Endodermal cell (in vitro differentiated cells): ENCODE measurements around the gene TSKS. TPM values are rescaled to one million over a fixed set of nuclear protein-coding genes. Genes with fewer than 3 reads are reported as not detected.
A peak's percentile ranks its signal among the peaks of the same experiment; 100 is the strongest.

Source experiments
- DNase-seq: peaks from one replicate; pipeline ENCODE4 v3.0.0-alpha.2; 2017
- H3K27ac ChIP-seq: 2 replicates; pipeline ENCODE4 v1.5.1; 2013; ENCODE audit warnings: mild to moderate bottlenecking, low read depth, low read length, moderate library complexity
- H3K27me3 ChIP-seq: 2 replicates; pipeline ENCODE4 v1.6.1; 2013; ENCODE audit warnings: mild to moderate bottlenecking, low read length, moderate library complexity; ENCODE audit not compliant: insufficient read depth, control insufficient read depth, poor library complexity, severe bottlenecking
- H3K36me3 ChIP-seq: 2 replicates; pipeline ENCODE4 v1.7.0; 2013; ENCODE audit warnings: mild to moderate bottlenecking, low read length, moderate library complexity; ENCODE audit not compliant: control insufficient read depth, insufficient read depth
- H3K4me1 ChIP-seq: one replicate; pipeline ENCODE4 v1.7.0; 2013; ENCODE audit warnings: low read length; ENCODE audit not compliant: control insufficient read depth, insufficient read depth
- H3K4me3 ChIP-seq: 2 replicates; pipeline ENCODE4 v1.5.1; 2013; ENCODE audit warnings: mild to moderate bottlenecking, low read length, moderate library complexity
- H3K9ac ChIP-seq: 2 replicates; pipeline ENCODE4 v1.6.1; 2013; ENCODE audit warnings: mild to moderate bottlenecking, low read length, moderate library complexity; ENCODE audit not compliant: poor library complexity, severe bottlenecking; ENCODE audit errors: extremely low read depth
- H3K9me3 ChIP-seq: 2 replicates; pipeline ENCODE4 v1.6.1; 2013; ENCODE audit warnings: mild to moderate bottlenecking, low read length, moderate library complexity; ENCODE audit not compliant: control insufficient read depth
- H3K27ac Mint-ChIP-seq: 2 replicates; pipeline ENCODE4 v1.8.0; 2020; ENCODE audit warnings: mixed read lengths
- H3K27me3 Mint-ChIP-seq: 2 replicates; pipeline ENCODE4 v1.8.0; 2021; ENCODE audit warnings: mild to moderate bottlenecking, mixed read lengths; ENCODE audit not compliant: insufficient read depth
- H3K36me3 Mint-ChIP-seq: 2 replicates; pipeline ENCODE4 v1.8.0; 2020; ENCODE audit warnings: low read depth, mixed read lengths
- H3K4me1 Mint-ChIP-seq: 2 replicates; pipeline ENCODE4 v1.8.0; 2020; ENCODE audit warnings: mixed read lengths
- H3K4me3 Mint-ChIP-seq: 2 replicates; pipeline ENCODE4 v1.8.0; 2020; ENCODE audit warnings: mild to moderate bottlenecking, moderate library complexity, mixed read lengths
- H3K9me3 Mint-ChIP-seq: 2 replicates; pipeline ENCODE4 v1.8.0; 2020; ENCODE audit warnings: mild to moderate bottlenecking, mixed read lengths
- CTCF ChIP-seq: fragments of 200-600 bp; sonication (generic); conservative IDR thresholded peaks from 2 replicates; pipeline ENCODE4 v1.5.0; 2021; ENCODE audit warnings: antibody characterized with exemption, mild to moderate bottlenecking
- WGBS, 2 experiments: methylation state at CpG; one replicate each; pipeline versions ENCODE4 v1.1.5 to v1.1.7; 2013; ENCODE audit warnings: missing lambda C conversion rate in 2 of 2, mixed read lengths in 1 of 2; ENCODE audit not compliant: insufficient coverage in 1 of 2, insufficient read length in 1 of 2; 5-methylcytosine and 5-hydroxymethylcytosine counted together
- total RNA-seq, 2 donors: library from RNA; stranded (reverse); fragmentation: NEBNext Ultra II Directional in 1 of 2; extraction: Animal tissue kit (Norgen Biotek cat#: 25700) in 1 of 2; gene quantifications; 2 replicates in 1 of 2; 3 replicates in 1 of 2; pipeline ENCODE4 v1.2.1, GENCODE V29; 2021

Gene TSKS
- total RNA-seq, 2 donors from 2014 or later = 0.31 TPM; not detected in 1

- Histone ChIP-seq H3K9ac (no peak overlapping the region), H3K4me3 (peak overlapping the region; percentile 58), H3K27ac (peak overlapping the region; percentile 58), H3K9me3 (no peaks in the 10 kb centered on the region), H3K27me3 (no peaks in the 10 kb centered on the region), H3K36me3 (peaks cover 40% of the 10 kb centered on the region), H3K4me1 (no peaks in the 10 kb centered on the region)
- TF ChIP-seq CTCF = peak; percentile 40
- peak overlapping the region; percentile 66 for H3K27ac Mint-ChIP-seq
- peak; percentile 94 for DNase-seq
- no peaks in the 10 kb centered on the region for H3K27me3 Mint-ChIP-seq
- no peaks in the 10 kb centered on the region for H3K9me3 Mint-ChIP-seq
- peaks cover 3% of the 10 kb centered on the region for H3K4me1 Mint-ChIP-seq
- no peak overlapping the region for H3K4me3 Mint-ChIP-seq
- WGBS, 2 experiments = 50 to 52% methylated on average over 26 to 38 of the region's 38 CpGs
- peaks cover 62% of the 10 kb centered on the region for H3K36me3 Mint-ChIP-seq
These were observed 39.0 kb upstream of the TSKS start for GRCh38 chr19:49801966-49802661.

- H3K4me3 ChIP-seq = no peak overlapping the region
- no peaks in the 10 kb centered on the region for H3K9me3 Mint-ChIP-seq
- no peak overlapping the region for H3K4me3 Mint-ChIP-seq
These were observed 38.3 kb upstream of the TSKS start for GRCh38 chr19:49801401-49801888.

GRCh38 chr19:49800771-49801170, 37.7 kb upstream of the TSKS start:
- peaks cover 68% of the 10 kb centered on the region for H3K36me3 Mint-ChIP-seq
- Histone ChIP-seq H3K9ac (no peak overlapping the region), H3K27ac (no peak overlapping the region), H3K27me3 (no peaks in the 10 kb centered on the region), H3K9me3 (no peaks in the 10 kb centered on the region), H3K4me1 (no peaks in the 10 kb centered on the region), H3K4me3 (no peak overlapping the region), H3K36me3 (peaks cover 50% of the 10 kb centered on the region)
- no peaks in the 10 kb centered on the region for H3K9me3 Mint-ChIP-seq
- H3K27me3 Mint-ChIP-seq = no peaks in the 10 kb centered on the region
- H3K27ac Mint-ChIP-seq = no peak overlapping the region
- WGBS, 2 experiments = 93 to 99% methylated on average over 3 to 10 of the region's 10 CpGs
- TF ChIP-seq CTCF = no peak
- H3K4me3 Mint-ChIP-seq = no peak overlapping the region
- H3K4me1 Mint-ChIP-seq = peaks cover 3% of the 10 kb centered on the region
- DNase-seq = no peak

More at GRCh38 chr19:49801401-49801888, 38.3 kb upstream of the TSKS start:
- H3K9ac ChIP-seq = no peak overlapping the region
- H3K27me3 Mint-ChIP-seq = no peaks in the 10 kb centered on the region
- H3K36me3 ChIP-seq = peaks cover 46% of the 10 kb centered on the region
- no peaks in the 10 kb centered on the region for H3K9me3 ChIP-seq
- H3K27ac Mint-ChIP-seq = no peak overlapping the region
- WGBS, 2 experiments = 93 to 95% methylated on average over 9 to 28 of the region's 32 CpGs
- no peak overlapping the region for H3K27ac ChIP-seq
- H3K4me1 Mint-ChIP-seq = peaks cover 3% of the 10 kb centered on the region
- peaks cover 66% of the 10 kb centered on the region for H3K36me3 Mint-ChIP-seq
- no peak for DNase-seq
- H3K4me1 ChIP-seq = no peaks in the 10 kb centered on the region
- no peaks in the 10 kb centered on the region for H3K27me3 ChIP-seq
- no peak for TF ChIP-seq CTCF
